CD14-positive monocyte (primary cell): ENCODE data around the gene ARMC9. TPM values are rescaled to one million over a fixed set of nuclear protein-coding genes. Genes with fewer than 3 reads are reported as not detected.

Experiments
- DNase-seq, 3 donors: peaks; one replicate each; pipeline ENCODE4 v3.0.0-alpha.2; 2011 to 2022
- H2AFZ ChIP-seq: 2 replicates; pipeline ENCODE4 v1.6.0; 2012; ENCODE audit warnings: mild to moderate bottlenecking, low read depth, low read length, inconsistent platforms; ENCODE audit not compliant: insufficient read depth, poor library complexity, severe bottlenecking
- H3K27ac ChIP-seq, 2 donors: 1 replicate in 1 of 2; 2 replicates in 1 of 2; pipeline ENCODE4 v1.5.1; 2012 to 2013; ENCODE audit warnings: low read length in 2 of 2, control low read depth in 1 of 2, inconsistent platforms in 1 of 2, low read depth in 1 of 2, mild to moderate bottlenecking in 1 of 2
- H3K27me3 ChIP-seq, 2 donors: one replicate each; pipeline versions ENCODE4 v1.6.0 to v1.6.1; 2011 to 2013; ENCODE audit warnings: low read length in 2 of 2; ENCODE audit not compliant: control insufficient read depth in 2 of 2, insufficient read depth in 2 of 2
- H3K36me3 ChIP-seq, 2 donors: replicated peaks in 1 of 2; 1 replicate in 1 of 2; 2 replicates in 1 of 2; pipeline versions ENCODE4 v1.5.1 to v1.6.1; 2012 to 2013; ENCODE audit warnings: low read length in 2 of 2, control low read depth in 1 of 2, inconsistent platforms in 1 of 2, mild to moderate bottlenecking in 1 of 2; ENCODE audit not compliant: insufficient read depth in 2 of 2, control insufficient read depth in 1 of 2
- H3K4me1 ChIP-seq, 2 donors: 1 replicate in 1 of 2; 2 replicates in 1 of 2; pipeline versions ENCODE4 v1.5.1 to v1.6.1; 2012 to 2013; ENCODE audit warnings: low read length in 2 of 2, control low read depth in 1 of 2, inconsistent platforms in 1 of 2, mild to moderate bottlenecking in 1 of 2, moderate library complexity in 1 of 2; ENCODE audit not compliant: insufficient read depth in 2 of 2, control insufficient read depth in 1 of 2
- H3K4me2 ChIP-seq: replicated peaks from 2 replicates; pipeline ENCODE3; 2012; ENCODE audit warnings: low read length, moderate library complexity, mild to moderate bottlenecking; ENCODE audit not compliant: poor library complexity, severe bottlenecking; ENCODE audit errors: extremely low read depth
- H3K4me3 ChIP-seq, 3 experiments: fragments of 200-600 bp in 1 of 3; sonication (generic) in 1 of 3; replicated peaks in 1 of 3; 1 replicate in 2 of 3; 2 replicates in 1 of 3; pipeline ENCODE4 v1.5.1; 2011 to 2013; ENCODE audit warnings: low read length in 3 of 3, mild to moderate bottlenecking in 3 of 3, control low read depth in 2 of 3, low read depth in 2 of 3, inconsistent platforms in 1 of 3, moderate library complexity in 1 of 3
- H3K79me2 ChIP-seq: 2 replicates; pipeline ENCODE4 v1.6.0; 2012; ENCODE audit warnings: mild to moderate bottlenecking, control low read depth, inconsistent platforms, low read length, moderate library complexity; ENCODE audit not compliant: insufficient read depth
- H3K9ac ChIP-seq: 2 replicates; pipeline ENCODE4 v1.6.0; 2017; ENCODE audit warnings: low read length, mild to moderate bottlenecking; ENCODE audit not compliant: insufficient read depth, poor library complexity, severe bottlenecking
- H3K9me3 ChIP-seq, 2 donors: replicated peaks in 1 of 2; 1 replicate in 1 of 2; 2 replicates in 1 of 2; pipeline versions ENCODE4 v1.5.1 to v1.6.1; 2012 to 2013; ENCODE audit warnings: low read length in 2 of 2, control low read depth in 1 of 2; ENCODE audit not compliant: control insufficient read depth in 1 of 2, insufficient read depth in 1 of 2
- H4K20me1 ChIP-seq: 2 replicates; pipeline ENCODE4 v1.6.0; 2012; ENCODE audit warnings: mild to moderate bottlenecking, low read length, control low read depth, moderate library complexity; ENCODE audit not compliant: insufficient read depth
- H3K27ac Mint-ChIP-seq, 7 donors: one replicate each; pipeline ENCODE4 v1.8.0; 2020; ENCODE audit warnings: mild to moderate bottlenecking in 7 of 7, mixed read lengths in 7 of 7, moderate library complexity in 6 of 7, inconsistent platforms in 2 of 7
- H3K27me3 Mint-ChIP-seq, 3 donors: one replicate each; pipeline ENCODE4 v1.8.0; 2021 to 2022; ENCODE audit warnings: low read depth in 3 of 3, mild to moderate bottlenecking in 3 of 3, mixed read lengths in 3 of 3, moderate library complexity in 3 of 3, inconsistent platforms in 1 of 3
- H3K36me3 Mint-ChIP-seq, 2 donors: one replicate each; pipeline ENCODE4 v1.8.0; 2020; ENCODE audit warnings: mixed read lengths in 2 of 2, inconsistent platforms in 1 of 2, mild to moderate bottlenecking in 1 of 2
- H3K4me1 Mint-ChIP-seq: one replicate; pipeline ENCODE4 v1.8.0; 2020; ENCODE audit warnings: mild to moderate bottlenecking, mixed read lengths
- H3K4me3 Mint-ChIP-seq, 2 donors: one replicate each; pipeline ENCODE4 v1.8.0; 2020; ENCODE audit warnings: mild to moderate bottlenecking in 2 of 2, mixed read lengths in 2 of 2, moderate library complexity in 1 of 2
- H3K9me3 Mint-ChIP-seq, 7 donors: one replicate each; pipeline ENCODE4 v1.8.0; 2020 to 2022; ENCODE audit warnings: mixed read lengths in 7 of 7, mild to moderate bottlenecking in 6 of 7, moderate library complexity in 6 of 7, inconsistent platforms in 2 of 7
- WGBS: methylation state at CpG from one replicate; pipeline ENCODE4 v1.1.5; 2013; ENCODE audit warnings: missing lambda C conversion rate; ENCODE audit not compliant: insufficient coverage; 5-methylcytosine and 5-hydroxymethylcytosine counted together
- intact Hi-C, 2 donors: fragments of 100-400 bp; cut with micrococcal nuclease; formaldehyde crosslinking; loops; one replicate each; pipeline versions ENCODE4 v1.15.0 to v1.15.1; 2023
- polyA plus RNA-seq, 3 donors: library from polyadenylated mRNA; depleted of rRNA in 1 of 3; unstranded in 2 of 3; stranded (reverse) in 1 of 3; fragments of 300-500 nt in 2 of 3; fragments of >200 nt in 1 of 3; fragmentation: Illumina TruSeq in 2 of 3; gene quantifications; 1 replicate in 2 of 3; 2 replicates in 1 of 3; pipeline ENCODE4 v1.2.3, GENCODE V29; 2012 to 2021
- TF ChIP-seq, protein P1 (sequence below): fragments of 200-600 bp; IDR thresholded peaks from one replicate; pipeline ENCODE4 v1.8.0; 2022; ENCODE audit warnings: antibody characterized with exemption, mild to moderate bottlenecking

The ARMC9 gene
- polyA plus RNA-seq, 3 donors: 0.07 to 0.27 TPM; not detected in 1

DNA sequence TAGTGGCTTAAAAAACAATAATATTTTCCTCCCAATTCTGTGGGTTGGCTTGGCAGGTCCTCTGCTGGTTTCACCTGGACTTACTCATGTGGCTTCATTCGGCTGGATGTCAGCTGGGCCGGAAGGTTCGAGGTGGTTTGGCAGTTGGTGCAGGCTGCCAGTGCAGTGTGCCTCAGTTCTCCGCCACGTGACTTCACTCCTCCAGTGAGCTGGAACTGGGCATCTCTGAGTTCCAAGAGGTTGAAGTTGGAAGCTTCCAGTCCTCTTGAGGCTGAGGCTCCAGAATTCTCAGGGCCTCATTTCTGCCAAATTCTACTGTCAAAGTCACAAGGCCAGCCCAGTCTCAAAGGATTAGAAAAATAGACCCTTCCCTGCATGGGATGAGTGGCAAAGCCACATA, 113.6 kb downstream of the ARMC9 start:
- TF ChIP-seq, protein P1, sequence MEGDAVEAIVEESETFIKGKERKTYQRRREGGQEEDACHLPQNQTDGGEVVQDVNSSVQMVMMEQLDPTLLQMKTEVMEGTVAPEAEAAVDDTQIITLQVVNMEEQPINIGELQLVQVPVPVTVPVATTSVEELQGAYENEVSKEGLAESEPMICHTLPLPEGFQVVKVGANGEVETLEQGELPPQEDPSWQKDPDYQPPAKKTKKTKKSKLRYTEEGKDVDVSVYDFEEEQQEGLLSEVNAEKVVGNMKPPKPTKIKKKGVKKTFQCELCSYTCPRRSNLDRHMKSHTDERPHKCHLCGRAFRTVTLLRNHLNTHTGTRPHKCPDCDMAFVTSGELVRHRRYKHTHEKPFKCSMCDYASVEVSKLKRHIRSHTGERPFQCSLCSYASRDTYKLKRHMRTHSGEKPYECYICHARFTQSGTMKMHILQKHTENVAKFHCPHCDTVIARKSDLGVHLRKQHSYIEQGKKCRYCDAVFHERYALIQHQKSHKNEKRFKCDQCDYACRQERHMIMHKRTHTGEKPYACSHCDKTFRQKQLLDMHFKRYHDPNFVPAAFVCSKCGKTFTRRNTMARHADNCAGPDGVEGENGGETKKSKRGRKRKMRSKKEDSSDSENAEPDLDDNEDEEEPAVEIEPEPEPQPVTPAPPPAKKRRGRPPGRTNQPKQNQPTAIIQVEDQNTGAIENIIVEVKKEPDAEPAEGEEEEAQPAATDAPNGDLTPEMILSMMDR: no peak
- no peak overlapping the region for H2AFZ ChIP-seq

DNA sequence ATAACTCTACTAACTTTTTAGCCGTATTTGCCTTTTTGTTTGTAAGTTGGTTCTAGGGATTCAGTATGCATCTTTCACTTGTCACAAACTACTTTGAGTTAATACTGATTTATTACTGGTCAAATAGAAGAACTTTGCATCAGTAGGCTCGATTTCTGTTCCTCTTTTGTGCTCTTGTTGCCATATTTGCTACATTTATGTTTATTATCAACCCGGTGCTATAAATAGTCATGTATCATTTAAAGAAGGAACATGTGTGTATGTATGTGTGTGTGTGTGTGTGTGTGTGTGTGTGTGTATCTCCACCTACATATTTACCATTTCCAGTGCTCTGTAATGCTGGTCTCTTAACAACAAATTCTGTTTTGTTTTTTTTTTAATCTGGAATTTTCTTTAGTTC, 117.5 kb downstream of the ARMC9 start:
- H3K27ac ChIP-seq: no peak overlapping the region
- intact Hi-C loops: no loop called here
- no peak overlapping the region for H2AFZ ChIP-seq
- peaks cover 37 to 48% of the 10 kb centered on the region in 2 donors for H3K4me1 ChIP-seq
- H3K9me3 ChIP-seq: peaks cover 0 to 4% of the 10 kb centered on the region in 2 donors
- H3K36me3 ChIP-seq: no peaks in the 10 kb centered on the region
- DNase-seq: peak; percentile 62 to 73 (median 63)
- no peak overlapping the region for H3K9ac ChIP-seq
- H3K79me2 ChIP-seq: no peaks in the 10 kb centered on the region
- no peak overlapping the region for H3K4me3 ChIP-seq
- no peaks in the 10 kb centered on the region for H3K27me3 ChIP-seq
- peaks cover 42% of the 10 kb centered on the region for H3K4me1 Mint-ChIP-seq
- TF ChIP-seq, protein P1: no peak
- peak overlapping the region in 5 of 7 donors; percentile 25 to 87 (median 72) for H3K27ac Mint-ChIP-seq
- H3K27me3 Mint-ChIP-seq: peaks cover 2 to 5% (median 3%) of the 10 kb centered on the region in 3 donors
- H4K20me1 ChIP-seq: no peaks in the 10 kb centered on the region
- peaks cover 0 to 2% of the 10 kb centered on the region in 2 donors for H3K36me3 Mint-ChIP-seq
- H3K4me3 Mint-ChIP-seq: peak overlapping the region in 1 of 2 donors; percentile 9
- H3K9me3 Mint-ChIP-seq: peaks cover 4 to 18% (median 6%) of the 10 kb centered on the region in 7 donors
- no peak overlapping the region for H3K4me2 ChIP-seq
- no CpG with 5 or more reads among the region's 3 CpGs for WGBS

More for the DNA sequence above, 113.6 kb downstream of the ARMC9 start:
- no peaks in the 10 kb centered on the region for H3K36me3 Mint-ChIP-seq
- Histone ChIP-seq H3K36me3 (no peaks in the 10 kb centered on the region), H3K4me1 (peaks cover 12 to 17% of the 10 kb centered on the region in 2 donors), H3K4me3 (no peak overlapping the region), H3K9ac (no peak overlapping the region), H3K4me2 (no peak overlapping the region), H3K27me3 (no peaks in the 10 kb centered on the region), H3K27ac (no peak overlapping the region), H3K9me3 (peaks cover 0 to 1% of the 10 kb centered on the region in 2 donors), H3K79me2 (no peaks in the 10 kb centered on the region), H4K20me1 (no peaks in the 10 kb centered on the region)
- H3K4me3 Mint-ChIP-seq: no peak overlapping the region
- intact Hi-C loops: no loop called here
- H3K4me1 Mint-ChIP-seq: peaks cover 22% of the 10 kb centered on the region
- no peak overlapping the region for H3K27ac Mint-ChIP-seq
- peaks cover 0 to 7% (median 5%) of the 10 kb centered on the region in 7 donors for H3K9me3 Mint-ChIP-seq
- no peak for DNase-seq
- whole genome bisulfite sequencing: 95% methylated on average over 5 of the region's 5 CpGs
- peaks cover 1 to 2% (median 1%) of the 10 kb centered on the region in 3 donors for H3K27me3 Mint-ChIP-seq
